Transverse colon (tissue), 4 donors: ENCODE data around the gene SORL1-AS1.

Experiments
- POLR2AphosphoS5 ChIP-seq, 3 donors: sonication (generic); formaldehyde crosslinking; IDR thresholded peaks; one replicate each; pipeline ENCODE4 v1.6.1; 2016; ENCODE audit warnings: antibody characterized with exemption in 3 of 3
- TF ChIP-seq, protein P1 (sequence below), 5 experiments: fragments of 200-600 bp in 3 of 5; fragments of 450-650 bp in 2 of 5; sonication (generic) in 3 of 5; IDR thresholded peaks; 1 replicate in 2 of 5; 2 replicates in 3 of 5; pipeline ENCODE4 v1.5.1; 2016 to 2017; ENCODE audit warnings: antibody characterized with exemption in 5 of 5, inconsistent platforms in 3 of 5, mild to moderate bottlenecking in 2 of 5, moderate library complexity in 1 of 5

DNA sequence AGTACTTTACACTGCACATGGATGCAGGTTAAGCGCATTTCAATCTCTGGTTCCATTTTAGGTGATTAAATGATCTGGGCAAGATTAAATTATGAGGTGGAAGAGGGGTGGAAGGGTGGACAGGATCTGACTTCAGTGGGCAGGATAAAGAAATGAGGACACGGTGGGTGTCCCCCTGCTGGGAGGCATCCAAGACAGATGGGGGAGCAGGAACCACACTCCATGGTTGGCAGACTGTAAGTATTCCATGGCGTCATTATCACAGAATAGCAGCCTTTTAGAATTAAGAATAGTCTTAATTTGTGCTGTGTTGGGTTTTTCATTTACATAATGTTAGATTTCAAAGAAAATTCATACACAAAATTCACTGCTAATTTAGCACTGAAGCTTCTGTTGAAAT lies 8.2 kb downstream of the SORL1-AS1 start:
- TF ChIP-seq, protein P1, sequence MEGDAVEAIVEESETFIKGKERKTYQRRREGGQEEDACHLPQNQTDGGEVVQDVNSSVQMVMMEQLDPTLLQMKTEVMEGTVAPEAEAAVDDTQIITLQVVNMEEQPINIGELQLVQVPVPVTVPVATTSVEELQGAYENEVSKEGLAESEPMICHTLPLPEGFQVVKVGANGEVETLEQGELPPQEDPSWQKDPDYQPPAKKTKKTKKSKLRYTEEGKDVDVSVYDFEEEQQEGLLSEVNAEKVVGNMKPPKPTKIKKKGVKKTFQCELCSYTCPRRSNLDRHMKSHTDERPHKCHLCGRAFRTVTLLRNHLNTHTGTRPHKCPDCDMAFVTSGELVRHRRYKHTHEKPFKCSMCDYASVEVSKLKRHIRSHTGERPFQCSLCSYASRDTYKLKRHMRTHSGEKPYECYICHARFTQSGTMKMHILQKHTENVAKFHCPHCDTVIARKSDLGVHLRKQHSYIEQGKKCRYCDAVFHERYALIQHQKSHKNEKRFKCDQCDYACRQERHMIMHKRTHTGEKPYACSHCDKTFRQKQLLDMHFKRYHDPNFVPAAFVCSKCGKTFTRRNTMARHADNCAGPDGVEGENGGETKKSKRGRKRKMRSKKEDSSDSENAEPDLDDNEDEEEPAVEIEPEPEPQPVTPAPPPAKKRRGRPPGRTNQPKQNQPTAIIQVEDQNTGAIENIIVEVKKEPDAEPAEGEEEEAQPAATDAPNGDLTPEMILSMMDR (IDR thresholded peaks at IDR 0.05), result no peak
- no peak for TF ChIP-seq POLR2AphosphoS5 (IDR thresholded peaks at IDR 0.05)
